Neural cell (in vitro differentiated cells): ENCODE results near the gene ADO. TPM values are rescaled to one million over a fixed set of nuclear protein-coding genes. Genes with fewer than 3 reads are reported as not detected.

Experiments
- H2AFZ ChIP-seq: fragments of 200-600, 300-800 bp; sonication (generic), shearing (Covaris generic); 2 replicates; pipeline ENCODE4 v1.6.0; 2014; ENCODE audit warnings: low read depth, mild to moderate bottlenecking, antibody characterized with exemption, low read length, moderate library complexity
- H3F3A ChIP-seq: fragments of 200-600 bp; shearing (Covaris generic); 2 replicates; pipeline ENCODE4 v1.6.1; 2016; ENCODE audit warnings: mild to moderate bottlenecking, moderate library complexity, mixed read lengths, antibody characterized with exemption, low read length; ENCODE audit not compliant: insufficient read depth, poor library complexity, severe bottlenecking
- H3K27ac ChIP-seq: fragments of 200-600, 300-800 bp; sonication (generic), shearing (Covaris generic); 2 replicates; pipeline ENCODE4 v1.5.1; 2014; ENCODE audit warnings: mild to moderate bottlenecking, low read length, moderate library complexity
- H3K27me3 ChIP-seq: fragments of 300-800, 200-600 bp; sonication (generic), shearing (Covaris generic); 2 replicates; pipeline ENCODE4 v1.6.0; 2014; ENCODE audit warnings: mild to moderate bottlenecking, low read depth, low read length, moderate library complexity; ENCODE audit not compliant: insufficient read depth
- H3K36me3 ChIP-seq: fragments of 300-800, 200-600 bp; sonication (generic), shearing (Covaris generic); 2 replicates; pipeline ENCODE4 v1.5.1; 2014; ENCODE audit warnings: mild to moderate bottlenecking, antibody characterized with exemption, low read length, moderate library complexity; ENCODE audit not compliant: insufficient read depth
- H3K4me2 ChIP-seq: fragments of 300-800, 200-600 bp; sonication (generic), shearing (Covaris generic); 2 replicates; pipeline ENCODE4 v1.6.0; 2014; ENCODE audit warnings: mild to moderate bottlenecking, low read length
- H3K4me3 ChIP-seq: fragments of 300-800, 200-600 bp; sonication (generic), shearing (Covaris generic); 2 replicates; pipeline ENCODE4 v1.5.1; 2014; ENCODE audit warnings: mild to moderate bottlenecking, low read length, moderate library complexity
- H3K79me2 ChIP-seq: fragments of 200-600 bp; shearing (Covaris generic); replicated peaks from 2 replicates; pipeline ENCODE4 v1.6.0; 2014; ENCODE audit warnings: mild to moderate bottlenecking, low read length, moderate library complexity; ENCODE audit not compliant: insufficient read depth
- H3K9ac ChIP-seq: fragments of 300-800, 200-600 bp; sonication (generic), shearing (Covaris generic); 2 replicates; pipeline ENCODE4 v1.6.1; 2016; ENCODE audit warnings: mild to moderate bottlenecking, low read length, mixed read lengths
- H3K9me2 ChIP-seq: fragments of 200-600 bp; shearing (Covaris generic); 2 replicates; pipeline ENCODE4 v1.6.1; 2016; ENCODE audit warnings: mild to moderate bottlenecking, low read length, mixed read lengths; ENCODE audit not compliant: insufficient read depth
- H3K9me3 ChIP-seq: fragments of 200-600, 300-800 bp; sonication (generic), shearing (Covaris generic); 2 replicates; pipeline ENCODE4 v1.6.1; 2016; ENCODE audit warnings: mild to moderate bottlenecking, mixed run types, low read length, moderate library complexity, mixed read lengths
- H4K20me1 ChIP-seq: fragments of 200-600 bp; shearing (Covaris generic); 2 replicates; pipeline ENCODE4 v1.6.1; 2016; ENCODE audit warnings: mild to moderate bottlenecking, mixed run types; ENCODE audit not compliant: insufficient read depth
- EP300 ChIP-seq: fragments of 450-650 bp; conservative IDR thresholded peaks from 2 replicates; pipeline ENCODE4 v1.6.1; 2014; ENCODE audit warnings: antibody characterized with exemption, mild to moderate bottlenecking, moderate library complexity; ENCODE audit not compliant: poor library complexity, severe bottlenecking
- EZH2 ChIP-seq: fragments of 200-600, 300-800 bp; shearing (Covaris generic), sonication (generic); IDR thresholded peaks from 2 replicates; pipeline ENCODE4 v1.6.1; 2014; ENCODE audit warnings: antibody characterized with exemption, low read length, borderline replicate concordance, mild to moderate bottlenecking; ENCODE audit not compliant: insufficient read depth, poor library complexity, severe bottlenecking
- MXI1 ChIP-seq: fragments of 450-650 bp; conservative IDR thresholded peaks from 2 replicates; pipeline ENCODE4 v1.6.1; 2014; ENCODE audit warnings: antibody characterized with exemption, mild to moderate bottlenecking; ENCODE audit not compliant: poor library complexity, severe bottlenecking
- POLR2AphosphoS5 ChIP-seq: IDR thresholded peaks from 2 replicates; pipeline ENCODE4 v1.6.1; 2012
- RAD21 ChIP-seq: fragments of 450-650 bp; conservative IDR thresholded peaks from 2 replicates; pipeline ENCODE4 v1.6.1; 2014; ENCODE audit warnings: antibody characterized with exemption, mild to moderate bottlenecking, moderate library complexity
- SMC3 ChIP-seq: fragments of 450-650 bp; conservative IDR thresholded peaks from 2 replicates; pipeline ENCODE4 v1.6.1; 2014; ENCODE audit warnings: antibody characterized with exemption, mild to moderate bottlenecking, moderate library complexity; ENCODE audit not compliant: poor library complexity
- TAF1 ChIP-seq: IDR thresholded peaks from 2 replicates; pipeline ENCODE4 v1.6.1; 2012; ENCODE audit warnings: low read depth
- polyA plus RNA-seq: library from polyadenylated mRNA; depleted of rRNA; stranded (reverse); fragments of >200 nt; gene quantifications from 2 replicates; pipeline ENCODE4 v1.2.3, GENCODE V29; 2014
- TF ChIP-seq, protein P1 (sequence below): fragments of 450-650 bp; IDR thresholded peaks from 2 replicates; pipeline ENCODE4 v1.5.1; 2014; ENCODE audit warnings: antibody characterized with exemption, mild to moderate bottlenecking, moderate library complexity; ENCODE audit not compliant: poor library complexity, severe bottlenecking
- TF ChIP-seq, protein P2 (sequence below): IDR thresholded peaks from 2 replicates; pipeline ENCODE4 v1.6.1; 2012; ENCODE audit warnings: borderline replicate concordance

The ADO gene
- polyA plus RNA-seq, 1 donor from 2014 or later, result 33.2 TPM

DNA sequence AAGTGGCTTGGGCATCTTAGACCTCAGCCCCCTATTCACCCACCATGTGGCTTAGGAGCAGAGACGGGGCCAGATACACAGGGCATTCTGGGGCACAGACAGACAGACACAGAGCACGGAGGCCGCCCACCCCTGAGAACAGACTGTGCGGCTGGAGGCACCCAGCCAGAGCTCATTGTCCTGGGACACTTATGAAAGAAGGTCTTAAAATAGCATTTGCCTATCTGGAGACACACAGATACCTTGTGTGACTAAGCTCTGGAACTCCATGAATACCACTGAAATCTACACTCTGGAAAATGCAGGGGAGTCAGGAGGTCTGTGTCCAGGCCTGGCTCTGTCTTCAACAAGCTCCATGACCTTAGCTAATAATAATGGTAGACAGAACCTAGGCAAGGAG lies 41.4 kb upstream of the ADO start:
- TF ChIP-seq SMC3, result no peak
- TF ChIP-seq, protein P1, sequence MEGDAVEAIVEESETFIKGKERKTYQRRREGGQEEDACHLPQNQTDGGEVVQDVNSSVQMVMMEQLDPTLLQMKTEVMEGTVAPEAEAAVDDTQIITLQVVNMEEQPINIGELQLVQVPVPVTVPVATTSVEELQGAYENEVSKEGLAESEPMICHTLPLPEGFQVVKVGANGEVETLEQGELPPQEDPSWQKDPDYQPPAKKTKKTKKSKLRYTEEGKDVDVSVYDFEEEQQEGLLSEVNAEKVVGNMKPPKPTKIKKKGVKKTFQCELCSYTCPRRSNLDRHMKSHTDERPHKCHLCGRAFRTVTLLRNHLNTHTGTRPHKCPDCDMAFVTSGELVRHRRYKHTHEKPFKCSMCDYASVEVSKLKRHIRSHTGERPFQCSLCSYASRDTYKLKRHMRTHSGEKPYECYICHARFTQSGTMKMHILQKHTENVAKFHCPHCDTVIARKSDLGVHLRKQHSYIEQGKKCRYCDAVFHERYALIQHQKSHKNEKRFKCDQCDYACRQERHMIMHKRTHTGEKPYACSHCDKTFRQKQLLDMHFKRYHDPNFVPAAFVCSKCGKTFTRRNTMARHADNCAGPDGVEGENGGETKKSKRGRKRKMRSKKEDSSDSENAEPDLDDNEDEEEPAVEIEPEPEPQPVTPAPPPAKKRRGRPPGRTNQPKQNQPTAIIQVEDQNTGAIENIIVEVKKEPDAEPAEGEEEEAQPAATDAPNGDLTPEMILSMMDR, result no peak
- no peak for TF ChIP-seq EZH2
- TF ChIP-seq, protein P2, sequence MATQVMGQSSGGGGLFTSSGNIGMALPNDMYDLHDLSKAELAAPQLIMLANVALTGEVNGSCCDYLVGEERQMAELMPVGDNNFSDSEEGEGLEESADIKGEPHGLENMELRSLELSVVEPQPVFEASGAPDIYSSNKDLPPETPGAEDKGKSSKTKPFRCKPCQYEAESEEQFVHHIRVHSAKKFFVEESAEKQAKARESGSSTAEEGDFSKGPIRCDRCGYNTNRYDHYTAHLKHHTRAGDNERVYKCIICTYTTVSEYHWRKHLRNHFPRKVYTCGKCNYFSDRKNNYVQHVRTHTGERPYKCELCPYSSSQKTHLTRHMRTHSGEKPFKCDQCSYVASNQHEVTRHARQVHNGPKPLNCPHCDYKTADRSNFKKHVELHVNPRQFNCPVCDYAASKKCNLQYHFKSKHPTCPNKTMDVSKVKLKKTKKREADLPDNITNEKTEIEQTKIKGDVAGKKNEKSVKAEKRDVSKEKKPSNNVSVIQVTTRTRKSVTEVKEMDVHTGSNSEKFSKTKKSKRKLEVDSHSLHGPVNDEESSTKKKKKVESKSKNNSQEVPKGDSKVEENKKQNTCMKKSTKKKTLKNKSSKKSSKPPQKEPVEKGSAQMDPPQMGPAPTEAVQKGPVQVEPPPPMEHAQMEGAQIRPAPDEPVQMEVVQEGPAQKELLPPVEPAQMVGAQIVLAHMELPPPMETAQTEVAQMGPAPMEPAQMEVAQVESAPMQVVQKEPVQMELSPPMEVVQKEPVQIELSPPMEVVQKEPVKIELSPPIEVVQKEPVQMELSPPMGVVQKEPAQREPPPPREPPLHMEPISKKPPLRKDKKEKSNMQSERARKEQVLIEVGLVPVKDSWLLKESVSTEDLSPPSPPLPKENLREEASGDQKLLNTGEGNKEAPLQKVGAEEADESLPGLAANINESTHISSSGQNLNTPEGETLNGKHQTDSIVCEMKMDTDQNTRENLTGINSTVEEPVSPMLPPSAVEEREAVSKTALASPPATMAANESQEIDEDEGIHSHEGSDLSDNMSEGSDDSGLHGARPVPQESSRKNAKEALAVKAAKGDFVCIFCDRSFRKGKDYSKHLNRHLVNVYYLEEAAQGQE, result no peak
- TF ChIP-seq TAF1, result no peak
- no peak for TF ChIP-seq MXI1
- TF ChIP-seq POLR2AphosphoS5, result no peak
- no peak for TF ChIP-seq RAD21
- no peak for TF ChIP-seq EP300
- Histone ChIP-seq H3K9ac (no peak overlapping the region), H3K27ac (no peak overlapping the region), H3K27me3 (no peaks in the 10 kb centered on the region), H3K9me2 (no peaks in the 10 kb centered on the region), H3K79me2 (no peaks in the 10 kb centered on the region), H3F3A (no peaks in the 10 kb centered on the region), H2AFZ (no peak overlapping the region), H3K4me3 (no peak overlapping the region), H4K20me1 (no peaks in the 10 kb centered on the region), H3K4me2 (no peak overlapping the region), H3K9me3 (no peaks in the 10 kb centered on the region), H3K36me3 (no peaks in the 10 kb centered on the region)

DNA sequence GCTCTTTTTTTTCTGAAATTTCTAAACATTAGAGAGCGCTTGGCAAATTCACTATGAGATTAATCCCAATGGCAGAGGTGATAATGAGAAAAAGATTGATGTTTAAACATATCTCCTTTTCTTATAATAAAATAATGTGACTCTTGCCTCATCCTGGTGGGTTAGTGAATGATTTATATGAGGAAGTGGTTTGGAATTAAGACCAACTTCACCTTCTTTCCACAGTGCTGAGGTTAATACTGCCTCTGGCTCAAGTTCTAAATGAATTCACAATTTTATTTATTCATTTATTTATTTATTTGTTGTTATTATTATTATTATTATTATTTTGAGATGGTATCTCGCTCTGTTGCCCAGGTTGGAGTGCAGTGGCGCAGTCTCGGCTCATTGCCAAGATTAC lies 40.5 kb upstream of the ADO start:
- H3K36me3 ChIP-seq, result no peaks in the 10 kb centered on the region
- no peak overlapping the region for H3K4me2 ChIP-seq
- H4K20me1 ChIP-seq, result no peaks in the 10 kb centered on the region
- H3K4me3 ChIP-seq, result no peak overlapping the region
- no peak overlapping the region for H3K9ac ChIP-seq
- no peaks in the 10 kb centered on the region for H3K9me3 ChIP-seq
- no peaks in the 10 kb centered on the region for H3K9me2 ChIP-seq
- no peaks in the 10 kb centered on the region for H3K27me3 ChIP-seq
- TF ChIP-seq, protein P1, result no peak
- no peak for TF ChIP-seq EP300
- TF ChIP-seq SMC3, result no peak
- no peak for TF ChIP-seq EZH2
- TF ChIP-seq TAF1, result no peak
- H3K27ac ChIP-seq, result no peak overlapping the region
- no peaks in the 10 kb centered on the region for H3K79me2 ChIP-seq
- no peaks in the 10 kb centered on the region for H3F3A ChIP-seq
- no peak overlapping the region for H2AFZ ChIP-seq
